Panc1 (cell line): Measurements from ENCODE around the gene TMEM100. TPM values are rescaled to one million over a fixed set of nuclear protein-coding genes. Genes with fewer than 3 reads are reported as not detected.

Source experiments
- ATAC-seq: fragments of 200-7000 bp; cut with Tn5 transposase; 2 replicates; pipeline ENCODE4 v1.9.1; 2020; ENCODE audit warnings: mild to moderate bottlenecking, moderate library complexity
- BruUV-seq: library from RNA; stranded (reverse); fragments of 400-500 nt; replicated peaks from 2 replicates; lab custom pipeline; 2021; lab: Mats Ljungman, UMichigan
- CTCF ChIA-PET: fragments of 300-600 bp; sonication (Branson Sonifier 250); formaldehyde crosslinking; loops from one replicate; lab custom pipeline; 2022; ENCODE audit warnings: antibody characterized with exemption; lab: Charles Lee
- POLR2A ChIA-PET: fragments of 300-600 bp; sonication (Branson Sonifier 250); formaldehyde crosslinking; loops from one replicate; lab custom pipeline; 2022; ENCODE audit warnings: antibody characterized with exemption; lab: Charles Lee
- DNase-seq: peaks from one replicate; pipeline ENCODE4 v3.0.0-alpha.2; 2010; ENCODE audit warnings: low read depth, low spot score
- H3K27ac ChIP-seq: 2 replicates; pipeline ENCODE4 v1.5.1; 2011; ENCODE audit warnings: mild to moderate bottlenecking, low read length, inconsistent platforms
- H3K27me3 ChIP-seq: fragments of 200-500 bp; sonication (Bioruptor generic); 2 replicates; pipeline ENCODE4 v1.6.0; 2014; ENCODE audit warnings: low read length, inconsistent platforms; ENCODE audit not compliant: control insufficient read depth, insufficient read depth
- H3K36me3 ChIP-seq: fragments of 200-500 bp; sonication (Bioruptor generic); 2 replicates; pipeline ENCODE4 v1.5.1; 2014; ENCODE audit warnings: inconsistent platforms, mild to moderate bottlenecking, low read length, moderate library complexity; ENCODE audit not compliant: control insufficient read depth, insufficient read depth
- H3K4me1 ChIP-seq: 2 replicates; pipeline ENCODE4 v1.5.1; 2011; ENCODE audit warnings: inconsistent platforms, mild to moderate bottlenecking, low read length, moderate library complexity; ENCODE audit not compliant: control insufficient read depth, insufficient read depth
- H3K4me3 ChIP-seq, 2 experiments: 2 replicates each; pipeline ENCODE4 v1.5.1; 2011 to 2012; ENCODE audit warnings: low read depth in 2 of 2, low read length in 2 of 2, mild to moderate bottlenecking in 2 of 2, inconsistent platforms in 1 of 2, moderate library complexity in 1 of 2
- H3K9me3 ChIP-seq: fragments of 200-500 bp; sonication (Bioruptor generic); 2 replicates; pipeline ENCODE4 v1.5.1; 2014; ENCODE audit warnings: low read depth, mild to moderate bottlenecking, inconsistent platforms, low read length, moderate library complexity; ENCODE audit not compliant: control insufficient read depth, insufficient read depth
- CTCF ChIP-seq: fragments of 450-650 bp; IDR thresholded peaks from 2 replicates; pipeline ENCODE4 v1.5.1; 2017; ENCODE audit warnings: mild to moderate bottlenecking
- POLR2AphosphoS5 ChIP-seq: IDR thresholded peaks from 2 replicates; pipeline ENCODE4 v1.6.1; 2012; ENCODE audit warnings: mild to moderate bottlenecking, low read depth, low read length, moderate library complexity
- REST ChIP-seq, 2 experiments: IDR thresholded peaks; 2 replicates each; pipeline ENCODE4 v1.6.1; 2011 to 2012; ENCODE audit warnings: low read depth in 2 of 2, control low read depth in 1 of 2, low read length in 1 of 2, mild to moderate bottlenecking in 1 of 2, moderate library complexity in 1 of 2; ENCODE audit not compliant: insufficient read depth in 1 of 2
- SIN3A ChIP-seq: IDR thresholded peaks from 2 replicates; pipeline ENCODE4 v1.6.1; 2012; ENCODE audit warnings: low read depth, mild to moderate bottlenecking, low read length, moderate library complexity, borderline replicate concordance; ENCODE audit not compliant: insufficient read depth
- TCF7L2 ChIP-seq: IDR thresholded peaks from 2 replicates; pipeline ENCODE4 v1.6.1; 2011; ENCODE audit warnings: mild to moderate bottlenecking, low read depth, low read length, inconsistent platforms
- in situ Hi-C: cut with HindIII; loops from 2 replicates; pipeline ENCODE4 v1.10.0; 2016; ENCODE audit warnings: low sequenced_read_pairs, low pct_unique_long_range_greater_than_20kb
- intact Hi-C: fragments of 100-400 bp; cut with micrococcal nuclease; formaldehyde crosslinking; loops from one replicate; pipeline ENCODE4 v1.10.0; 2022; ENCODE audit not compliant: unreplicated experiment
- total RNA-seq: library from RNA; stranded (reverse); gene quantifications from one replicate; pipeline ENCODE4 v1.2.1, GENCODE V29; 2021; ENCODE audit not compliant: unreplicated experiment

Gene TMEM100
- total RNA-seq, 1 experiment from 2014 or later: 0.10 TPM

GRCh38 chr17:55683550-55684315 lies 38.9 kb downstream of the TMEM100 start:
- intact Hi-C loops (no loop called here), in situ Hi-C loops (no loop called here)
- H3K27ac ChIP-seq: no peak overlapping the region
- no peak overlapping the region for H3K4me3 ChIP-seq
- no peaks in the 10 kb centered on the region for H3K4me1 ChIP-seq
- ChIA-PET POLR2A (interaction anchor here (0.6 kb wide), 1 partner anchor 115 kb away, joined by 16 read pairs; no protein-coding TSS in a partner anchor), CTCF (no interaction called here)
- DNase-seq (no peak), ATAC-seq (no peak)
- no peak for TF ChIP-seq POLR2AphosphoS5
- TF ChIP-seq SIN3A: no peak
- no peak for TF ChIP-seq REST (IDR thresholded peaks at IDR 0.05; ENCODE audit: insufficient read depth in 1 of 2, low read depth in 2 of 2, low read length in 1 of 2)
- TF ChIP-seq TCF7L2: no peak
- no peak for TF ChIP-seq CTCF
- peaks cover 2% of the 10 kb centered on the region; the same call in 1 of the 2 replicates for H3K27me3 ChIP-seq
- no peaks in the 10 kb centered on the region for H3K36me3 ChIP-seq
- no peaks in the 10 kb centered on the region for H3K9me3 ChIP-seq
- no TSS peak for BruUV-seq

- DNase-seq (no peak), ATAC-seq (no peak)
- Histone ChIP-seq H3K36me3 (no peaks in the 10 kb centered on the region), H3K4me3 (no peak overlapping the region), H3K27me3 (peaks cover 2% of the 10 kb centered on the region), H3K9me3 (no peaks in the 10 kb centered on the region), H3K4me1 (no peaks in the 10 kb centered on the region), H3K27ac (no peak overlapping the region)
- POLR2A ChIA-PET: no interaction called here
- intact Hi-C loops: no loop called here
- no TSS peak for BruUV-seq
- in situ Hi-C loops: no loop called here
- CTCF ChIA-PET: no interaction called here
- TF ChIP-seq CTCF (no peak), REST (IDR thresholded peaks at IDR 0.05; ENCODE audit: insufficient read depth in 1 of 2, low read depth in 2 of 2, low read length in 1 of 2) (no peak), TCF7L2 (no peak), SIN3A (no peak), POLR2AphosphoS5 (no peak)
These were observed 41.3 kb downstream of the TMEM100 start for GRCh38 chr17:55681342-55681700.
